HEK293T (cell line): Measurements from ENCODE around the gene EYS.

Experiments
- FOXK2 ChIP-seq: fragments of 450-650 bp; IDR thresholded peaks from 2 replicates; pipeline ENCODE4 v1.6.1; 2016; ENCODE audit warnings: mild to moderate bottlenecking
- HDGF ChIP-seq: fragments of 450-650 bp; IDR thresholded peaks from 2 replicates; pipeline ENCODE4 v1.6.1; 2017; ENCODE audit warnings: antibody characterized with exemption, borderline replicate concordance
- NFRKB ChIP-seq: fragments of 450-650 bp; IDR thresholded peaks from 2 replicates; pipeline ENCODE4 v1.6.1; 2016; ENCODE audit warnings: mild to moderate bottlenecking, moderate library complexity
- SP1 ChIP-seq: fragments of 450-650 bp; IDR thresholded peaks from 2 replicates; pipeline ENCODE4 v1.6.1; 2017
- ZNF384 ChIP-seq: fragments of 450-650 bp; IDR thresholded peaks from 2 replicates; pipeline ENCODE4 v1.6.1; 2016

DNA sequence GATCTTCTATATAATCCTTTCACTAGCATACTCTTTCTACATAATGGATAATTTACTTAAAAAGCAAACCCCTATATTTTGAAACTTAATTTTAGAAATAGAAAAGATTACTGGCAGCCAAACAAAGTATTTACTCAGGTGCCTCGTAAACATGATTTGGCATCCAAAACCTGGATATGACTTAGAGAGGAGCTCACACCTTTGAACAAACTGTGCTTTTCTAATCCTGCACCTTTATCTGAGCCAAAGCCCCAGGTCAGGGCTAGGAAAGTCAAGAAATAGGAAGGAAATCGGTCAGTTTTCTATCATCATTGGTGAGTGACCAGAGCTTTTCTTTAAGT, 1900.5 kb downstream of the EYS start:
- TF ChIP-seq FOXK2 = no peak
- no peak for TF ChIP-seq HDGF
- no peak for TF ChIP-seq NFRKB
- TF ChIP-seq ZNF384 = no peak
- no peak for TF ChIP-seq SP1
